Astrocyte of the spinal cord (primary cell): ENCODE data around the gene INKA1.

Source experiments
- DNase-seq: peaks from one replicate; pipeline ENCODE4 v3.0.0; 2011; ENCODE audit warnings: low read depth, low spot score
- H3K4me3 ChIP-seq: 2 replicates; pipeline ENCODE4 v1.5.1; 2011; ENCODE audit warnings: low read depth, mild to moderate bottlenecking, low read length, moderate library complexity
- CTCF ChIP-seq: IDR thresholded peaks from 2 replicates; pipeline ENCODE4 v1.5.1; 2012; ENCODE audit warnings: low read depth, mild to moderate bottlenecking, low read length, inconsistent platforms
- in situ Hi-C: cut with HindIII; loops from 2 replicates; pipeline ENCODE4 v1.10.0; 2017; ENCODE audit warnings: low sequenced_read_pairs

Gene INKA1

GRCh38 chr3:49786357-49787181 is 16.5 kb upstream of the INKA1 start, which contains the start of gene IP6K1:
Gene IP6K1, minus strand, starts transcription at chr3:49786542. Its CDS starts 38,502 bp downstream, at chr3:49748040.
- peak within 1 kb of the TSS; percentile 79 for H3K4me3 ChIP-seq
- DNase-seq = peak; percentile 100
- no peak for TF ChIP-seq CTCF
- in situ Hi-C loops = no loop called here

GRCh38 chr3:49787182-49787464 is 15.9 kb upstream of the INKA1 start:
- DNase-seq = no peak
- in situ Hi-C loops = no loop called here
- TF ChIP-seq CTCF = no peak
- no peak overlapping the region for H3K4me3 ChIP-seq

DNA sequence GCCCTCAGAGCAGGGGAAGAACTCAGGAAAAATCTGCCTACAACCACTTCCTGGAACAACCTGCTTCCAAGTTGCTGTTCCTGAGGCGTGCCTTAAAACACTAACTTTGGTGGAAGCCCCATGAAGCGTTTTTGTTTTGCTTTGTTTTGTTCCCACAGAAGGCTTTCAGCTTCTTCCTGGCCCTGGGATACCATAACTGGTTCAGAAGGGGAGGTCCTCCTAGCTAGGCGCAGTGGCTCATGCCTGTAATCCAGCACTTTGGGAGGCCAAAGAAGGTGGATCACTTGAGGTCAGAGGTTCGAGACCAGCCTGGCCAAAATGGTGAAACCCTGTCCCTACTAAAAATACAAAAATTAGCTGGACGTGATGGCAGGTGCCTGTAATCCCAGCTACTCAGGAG is 15.5 kb upstream of the INKA1 start:
- no peak for TF ChIP-seq CTCF
- no peak overlapping the region for H3K4me3 ChIP-seq
- no peak for DNase-seq
- in situ Hi-C loops = no loop called here

DNA sequence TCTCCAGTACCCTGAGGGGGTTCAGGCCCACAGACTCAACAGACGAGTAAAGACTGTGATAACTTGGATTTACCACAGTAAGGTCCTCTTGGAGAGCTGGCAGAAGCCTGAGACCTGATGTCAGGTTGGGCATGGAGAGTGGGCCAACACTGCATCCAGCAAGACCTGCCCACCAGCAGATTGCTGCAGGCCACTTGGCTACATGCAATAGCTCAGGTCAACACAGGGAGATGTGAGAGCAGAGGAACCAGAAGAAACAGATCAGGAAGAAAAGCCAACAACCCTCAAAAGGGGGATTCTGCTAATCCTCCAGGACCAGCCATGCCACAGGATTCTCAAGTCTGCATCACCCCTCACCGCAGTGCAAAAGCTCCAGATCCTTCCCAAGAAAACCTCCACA is 15.0 kb upstream of the INKA1 start:
- no peak for TF ChIP-seq CTCF

GRCh38 chr3:49790626-49791411 is 12.2 kb upstream of the INKA1 start:
- TF ChIP-seq CTCF = no peak
- in situ Hi-C loops = no loop called here
- no peak for DNase-seq
- H3K4me3 ChIP-seq = no peak overlapping the region

More for the DNA sequence above, 15.0 kb upstream of the INKA1 start:
- DNase-seq = no peak
- in situ Hi-C loops = no loop called here
- H3K4me3 ChIP-seq = no peak overlapping the region

GRCh38 chr3:49791571-49791970 is 11.5 kb upstream of the INKA1 start:
- in situ Hi-C loops = no loop called here
- no peak for TF ChIP-seq CTCF
- H3K4me3 ChIP-seq = no peak overlapping the region
- no peak for DNase-seq
